ENCODE measurements around the gene PLXNA4.

The PLXNA4 gene

GRCh38 chr7:132416395-132416794, 159.9 kb downstream of the PLXNA4 start:
- TF ChIP-seq TAF1 (IDR thresholded peaks at IDR 0.05; ENCODE audit: borderline replicate concordance, insufficient read depth, low read length) (no peak), REST (IDR thresholded peaks at IDR 0.05; ENCODE audit: insufficient read depth in 1 of 2, low read depth in 2 of 2, low read length in 2 of 2) (no peak), FOXP2 (optimal IDR thresholded peaks at IDR 0.05; ENCODE audit: borderline replicate concordance, extremely low read depth, extremely low read length, insufficient read depth) (no peak), SIN3A (IDR thresholded peaks at IDR 0.05; ENCODE audit: borderline replicate concordance, insufficient read depth, low read length) (no peak), POLR2AphosphoS5 (IDR thresholded peaks at IDR 0.05; ENCODE audit: low read depth, low read length) (no peak)

GRCh38 chr7:132415259-132415658, 161.0 kb downstream of the PLXNA4 start:
- TF ChIP-seq POLR2AphosphoS5 (IDR thresholded peaks at IDR 0.05; ENCODE audit: low read depth, low read length) (no peak), REST (IDR thresholded peaks at IDR 0.05; ENCODE audit: insufficient read depth in 1 of 2, low read depth in 2 of 2, low read length in 2 of 2) (no peak), SIN3A (IDR thresholded peaks at IDR 0.05; ENCODE audit: borderline replicate concordance, insufficient read depth, low read length) (no peak), FOXP2 (optimal IDR thresholded peaks at IDR 0.05; ENCODE audit: borderline replicate concordance, extremely low read depth, extremely low read length, insufficient read depth) (no peak), TAF1 (IDR thresholded peaks at IDR 0.05; ENCODE audit: borderline replicate concordance, insufficient read depth, low read length) (no peak)

GRCh38 chr7:132414857-132415256, 161.4 kb downstream of the PLXNA4 start:
- TF ChIP-seq REST (IDR thresholded peaks at IDR 0.05; ENCODE audit: insufficient read depth in 1 of 2, low read depth in 2 of 2, low read length in 2 of 2), result no peak
- TF ChIP-seq SIN3A (IDR thresholded peaks at IDR 0.05; ENCODE audit: borderline replicate concordance, insufficient read depth, low read length), result no peak
- TF ChIP-seq POLR2AphosphoS5 (IDR thresholded peaks at IDR 0.05; ENCODE audit: low read depth, low read length), result no peak
- TF ChIP-seq FOXP2 (optimal IDR thresholded peaks at IDR 0.05; ENCODE audit: borderline replicate concordance, extremely low read depth, extremely low read length, insufficient read depth), result no peak
- no peak for TF ChIP-seq TAF1 (IDR thresholded peaks at IDR 0.05; ENCODE audit: borderline replicate concordance, insufficient read depth, low read length)

GRCh38 chr7:132412435-132412834, 163.8 kb downstream of the PLXNA4 start:
- TF ChIP-seq FOXP2 (optimal IDR thresholded peaks at IDR 0.05; ENCODE audit: borderline replicate concordance, extremely low read depth, extremely low read length, insufficient read depth), result no peak
- no peak for TF ChIP-seq REST (IDR thresholded peaks at IDR 0.05; ENCODE audit: insufficient read depth in 1 of 2, low read depth in 2 of 2, low read length in 2 of 2)
- TF ChIP-seq SIN3A (IDR thresholded peaks at IDR 0.05; ENCODE audit: borderline replicate concordance, insufficient read depth, low read length), result no peak
- TF ChIP-seq POLR2AphosphoS5 (IDR thresholded peaks at IDR 0.05; ENCODE audit: low read depth, low read length), result no peak
- no peak for TF ChIP-seq TAF1 (IDR thresholded peaks at IDR 0.05; ENCODE audit: borderline replicate concordance, insufficient read depth, low read length)
